Right ventricle myocardium superior (tissue), 1 donor: ENCODE data around the gene SLX1A. TPM values are rescaled to one million over a fixed set of nuclear protein-coding genes. Genes with fewer than 3 reads are reported as not detected.
A peak's percentile ranks its signal among the peaks of the same experiment; 100 is the strongest.
"Not testable (repeated sequence)": the region's sequence is repeated elsewhere in the genome, so short reads cannot be mapped to it uniquely, and the experiment has no call there.

Source experiments
- ATAC-seq: fragments of 200-7000 bp; cut with Tn5 transposase; one replicate; pipeline ENCODE4 v1.9.1; 2020; ENCODE audit warnings: mild to moderate bottlenecking; ENCODE audit not compliant: poor library complexity
- DNase-seq: peaks from one replicate; pipeline ENCODE4 v3.0.0-alpha.2; 2020
- intact Hi-C: fragments of 100-400 bp; cut with DNase I; formaldehyde crosslinking; loops from one replicate; pipeline ENCODE4 v1.11.2; 2022
- long read RNA-seq: library from polyadenylated mRNA; unstranded; transcript quantifications from one replicate; pipeline ENCODE4 v2.0.0, GENCODE V29; 2021
- total RNA-seq: library from RNA; stranded (reverse); fragmentation: NEBNext Ultra II Directional; extraction: Animal tissue kit (Norgen Biotek cat#: 25700); gene quantifications from one replicate; pipeline ENCODE4 v1.2.1, GENCODE V29; 2021
- donor health status: DM: no; HTN: yes; CAD: no; lungs with severe emphysema.

SLX1A gene
- 16.2 TPM for total RNA-seq
- long read RNA-seq, transcript SLX1A-201 (6 exons, 1,091 nt): major isoform, 11 of 17 reads
- long read RNA-seq, partial matches to known transcripts: 2 of 17 reads
- long read RNA-seq, other reads (novel, unspliced or antisense): 2 of 17 reads

DNA sequence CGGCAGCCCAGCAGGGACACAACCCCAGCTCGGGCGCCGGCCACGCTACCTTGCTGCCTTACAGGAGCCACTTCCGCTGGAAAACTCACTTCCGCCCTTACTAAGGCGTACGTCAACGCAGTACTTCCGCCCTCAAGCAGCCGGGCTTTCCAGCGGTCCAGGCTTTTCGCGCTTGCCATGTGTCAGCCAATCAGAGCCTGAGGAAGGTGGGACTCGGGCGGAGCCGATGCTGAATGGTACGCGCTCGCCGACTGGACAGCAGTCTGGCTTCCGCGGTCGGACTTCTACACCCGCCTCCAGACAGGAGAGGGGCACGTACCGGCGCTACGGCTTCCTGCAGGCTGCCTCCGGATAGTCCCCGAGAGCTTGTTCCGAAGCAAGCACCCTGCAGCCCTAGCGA is at the start of gene SLX1A, which contains the start of gene BOLA2B:
Gene SLX1A, plus strand, starts transcription at position 261 of the 400 bp plus-strand sequence. CDS start 210 bp downstream, outside the sequence.
Gene BOLA2B, minus strand, starts transcription at position 52 of the 400 bp plus-strand sequence. CDS start 71 bp downstream, outside the sequence.
- intact Hi-C loops, DNase-seq: not testable (repeated sequence)
- ATAC-seq: peak; percentile 96

DNA sequence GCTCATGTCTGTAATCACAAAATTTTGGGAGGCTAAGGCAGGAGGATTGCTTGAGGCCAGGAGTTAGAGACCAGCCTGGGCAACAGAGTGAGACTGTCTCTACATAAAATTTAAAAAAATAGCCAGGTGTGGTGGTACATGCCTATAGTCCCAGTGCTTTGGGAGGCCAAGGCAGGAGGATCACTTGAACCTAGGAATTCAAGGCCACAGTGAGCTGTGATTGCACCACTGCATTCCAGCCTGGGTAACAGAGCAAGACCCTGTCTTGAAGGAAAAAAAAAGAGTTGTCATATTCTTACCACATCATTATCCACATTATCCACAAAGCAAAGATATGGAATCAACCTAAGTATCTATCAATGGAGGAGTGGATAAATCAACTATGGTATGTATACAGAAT is 49.7 kb upstream of the SLX1A start:
- no peak for DNase-seq
- intact Hi-C loops: no loop called here
- no peak for ATAC-seq

DNA sequence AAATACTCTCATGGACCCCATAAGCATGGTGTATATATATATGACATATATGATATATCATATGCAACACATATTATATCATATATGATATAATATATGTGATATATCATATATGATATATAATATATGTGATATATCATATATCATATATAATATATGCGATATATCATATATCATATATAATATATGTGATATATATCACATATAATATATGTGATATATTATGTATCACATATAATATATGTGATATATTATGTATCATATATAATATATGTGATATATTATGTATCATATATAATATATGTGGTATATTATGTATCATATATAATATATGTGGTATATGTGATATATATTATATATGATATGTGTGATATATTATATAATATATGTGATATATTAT is 48.8 kb upstream of the SLX1A start:
- ATAC-seq (no peak), DNase-seq (no peak)
- intact Hi-C loops: no loop called here

DNA sequence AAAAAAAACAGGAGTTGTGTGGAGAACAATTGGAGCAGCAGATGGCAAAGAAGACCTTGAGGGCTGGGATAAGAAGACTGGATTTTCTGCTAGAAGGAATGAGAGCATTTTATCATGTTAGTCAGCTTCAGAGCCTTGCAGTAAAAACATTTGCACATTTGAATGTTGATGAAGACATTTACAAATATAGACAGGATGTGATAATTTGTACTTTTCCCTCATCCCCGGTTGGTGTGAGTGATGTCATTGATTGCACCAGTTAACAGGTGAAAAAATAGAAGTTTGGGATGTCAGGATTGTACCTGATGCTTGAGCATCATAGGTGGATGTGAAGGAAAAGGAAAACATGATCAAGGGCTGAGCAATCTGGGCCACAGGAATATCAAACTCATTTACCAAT is 48.0 kb upstream of the SLX1A start:
- no peak for DNase-seq
- no peak for ATAC-seq
- intact Hi-C loops: no loop called here

DNA sequence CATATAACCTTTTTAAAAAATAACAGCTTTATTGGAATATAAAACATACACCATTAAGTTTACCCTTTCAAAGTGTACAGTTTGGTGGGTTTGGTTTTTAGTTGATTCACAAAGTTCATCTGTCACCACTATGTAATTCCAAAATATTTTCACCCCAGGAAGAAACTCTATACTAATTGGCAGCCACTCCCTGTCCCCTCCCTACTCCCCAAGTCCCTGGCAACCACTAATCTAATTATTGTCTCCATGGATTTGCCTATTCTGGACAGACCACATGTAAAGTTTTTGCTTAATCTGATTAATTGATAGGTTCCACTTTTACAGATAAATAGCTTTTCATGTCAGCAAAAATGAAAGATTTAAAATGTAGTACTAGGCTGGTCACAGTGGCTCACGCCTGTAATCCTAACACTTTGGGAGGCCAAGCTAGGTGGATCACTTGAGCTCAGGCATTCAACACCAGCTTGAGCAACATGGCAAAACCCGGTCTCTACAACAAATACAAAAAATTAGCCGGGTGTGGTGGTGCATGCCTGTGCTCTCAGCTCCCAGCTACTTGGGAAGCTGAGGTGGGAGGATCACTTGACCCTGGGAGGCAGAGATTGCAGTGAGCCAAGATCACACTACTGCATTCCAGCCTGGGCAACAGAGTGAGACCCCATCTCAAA is 45.7 kb upstream of the SLX1A start:
- intact Hi-C loops: no loop called here
- ATAC-seq: no peak
- no peak for DNase-seq

DNA sequence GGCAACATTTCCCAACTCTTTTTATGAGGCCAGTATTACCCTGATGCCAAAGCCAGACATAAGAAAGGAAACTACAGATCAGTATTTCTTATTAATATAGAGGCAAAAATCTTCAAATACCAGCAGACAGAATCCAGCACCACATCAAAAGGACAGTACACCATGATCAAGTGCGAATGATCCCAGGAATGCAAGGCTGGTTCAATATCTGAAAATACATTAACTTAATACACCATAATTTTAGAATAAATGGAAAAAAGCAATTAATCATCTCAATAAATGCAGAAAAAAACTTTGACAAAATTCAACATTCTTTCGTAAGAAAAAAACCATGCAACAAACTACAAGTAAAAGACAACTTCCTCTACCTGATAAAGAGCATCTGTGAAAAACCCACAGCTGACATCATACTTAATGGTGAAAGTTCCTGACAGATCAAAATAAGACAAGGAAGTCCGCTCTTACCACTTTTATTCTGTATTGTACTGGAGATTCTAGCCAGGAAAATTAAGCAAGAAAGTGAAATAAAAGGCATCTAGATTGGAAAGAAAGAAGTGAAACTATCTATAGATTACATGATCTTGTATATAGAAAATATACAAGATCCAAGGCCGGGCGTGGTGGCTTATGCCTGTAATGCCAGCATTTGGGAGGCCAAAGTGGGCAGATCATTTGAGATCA is 44.3 kb upstream of the SLX1A start:
- intact Hi-C loops: no loop called here
- DNase-seq: no peak
- no peak for ATAC-seq

DNA sequence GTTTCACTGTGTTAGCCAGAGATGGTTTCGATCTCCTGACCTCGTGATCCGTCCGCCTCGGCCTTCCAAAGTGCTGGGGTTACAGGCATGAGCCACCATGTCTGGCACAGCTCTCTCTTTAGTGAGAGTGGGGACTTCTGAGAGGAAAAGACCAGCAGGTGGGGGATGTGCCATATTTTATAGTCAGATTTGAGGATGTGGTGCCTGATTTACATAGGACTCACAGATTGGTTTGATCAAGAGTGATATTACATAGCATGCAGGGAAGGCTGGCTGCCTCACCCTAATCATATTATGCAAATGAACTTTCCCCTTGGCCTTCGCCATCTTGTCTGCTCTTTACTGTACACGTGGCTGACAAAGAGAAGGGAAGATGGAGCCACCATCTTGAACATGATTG is 42.6 kb upstream of the SLX1A start:
- DNase-seq (no peak), ATAC-seq (no peak)
- intact Hi-C loops: no loop called here

DNA sequence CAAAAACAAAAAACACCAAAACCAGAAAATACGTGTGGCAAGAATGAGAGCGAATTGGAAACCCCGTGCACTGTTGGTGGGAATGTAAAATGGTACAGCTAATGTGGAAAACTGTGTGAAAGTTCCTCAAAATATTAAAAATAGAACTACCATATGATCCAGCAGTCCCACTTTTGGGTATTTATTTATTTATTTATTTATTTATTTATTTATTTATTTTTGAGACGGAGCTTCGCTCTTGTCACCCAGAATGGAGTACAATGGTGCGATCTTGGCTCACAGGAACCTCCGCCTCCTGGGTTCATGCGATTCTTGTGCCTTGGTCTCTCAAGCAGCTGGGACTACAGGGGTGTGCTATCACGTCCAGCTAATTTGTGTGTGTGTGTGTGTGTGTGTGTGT is 41.2 kb upstream of the SLX1A start:
- ATAC-seq: no peak
- intact Hi-C loops: no loop called here
- no peak for DNase-seq

DNA sequence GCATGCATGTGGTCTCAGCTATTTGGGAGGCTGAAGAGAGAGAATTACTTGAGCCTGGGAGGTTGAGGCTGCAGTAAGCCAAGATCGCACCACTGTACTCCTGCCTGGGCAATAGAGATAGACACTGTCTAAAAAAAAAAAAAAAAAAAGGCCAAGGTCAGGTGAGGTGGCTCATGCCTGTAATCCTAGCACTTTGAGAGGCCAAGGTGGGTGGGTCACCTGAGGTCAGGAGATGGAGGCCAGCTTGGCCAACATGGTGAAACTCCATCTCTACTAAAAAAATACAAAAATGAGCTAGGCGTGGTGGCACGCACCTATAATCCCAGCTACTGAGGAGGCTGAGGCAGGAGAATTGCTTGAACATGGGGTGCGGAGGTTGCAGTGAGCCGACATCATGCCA is 38.5 kb upstream of the SLX1A start:
- DNase-seq (no peak), ATAC-seq (no peak)

DNA sequence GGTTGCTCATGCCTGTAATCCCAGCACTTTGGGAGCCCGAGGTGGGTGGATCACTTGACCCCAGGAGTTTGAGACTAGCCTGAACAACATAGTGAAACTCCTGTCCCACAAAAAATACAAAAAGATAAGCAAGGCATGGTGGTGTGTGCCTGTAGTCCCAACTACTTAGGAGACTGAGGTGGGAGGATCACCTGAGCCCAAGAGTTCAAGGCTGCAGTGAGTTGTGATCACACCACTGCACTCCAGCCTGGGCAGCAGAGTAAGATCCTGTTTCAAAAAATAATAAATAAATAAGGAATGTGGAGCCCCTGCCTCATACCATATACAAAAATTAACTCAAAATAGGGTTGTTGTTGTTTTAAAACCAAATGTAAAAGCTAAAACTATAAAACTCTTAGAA is 36.5 kb upstream of the SLX1A start:
- no peak for ATAC-seq
- no peak for DNase-seq
- intact Hi-C loops: no loop called here

More for the DNA sequence above, 38.5 kb upstream of the SLX1A start:
- intact Hi-C loops: no loop called here

DNA sequence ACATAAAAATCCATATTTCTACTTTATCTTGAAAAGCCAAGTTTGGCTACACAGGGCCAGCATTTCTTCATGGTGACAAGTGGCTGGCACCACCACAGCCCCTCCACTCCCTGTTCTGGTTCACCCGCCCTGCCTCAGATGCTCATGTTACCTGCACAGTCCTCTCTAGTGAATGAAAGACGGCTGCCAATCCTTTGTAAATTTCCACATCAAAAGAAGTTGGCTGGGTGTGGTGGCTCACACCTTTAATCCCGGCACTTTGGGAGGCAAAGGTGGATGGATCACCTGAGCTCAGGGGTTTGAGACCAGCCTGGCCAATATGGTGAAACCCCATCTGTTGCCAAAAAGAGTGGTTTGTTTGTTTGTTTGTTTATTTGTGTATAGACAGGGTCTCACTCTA is 30.1 kb upstream of the SLX1A start:
- intact Hi-C loops: no loop called here
- ATAC-seq (no peak), DNase-seq (no peak)

DNA sequence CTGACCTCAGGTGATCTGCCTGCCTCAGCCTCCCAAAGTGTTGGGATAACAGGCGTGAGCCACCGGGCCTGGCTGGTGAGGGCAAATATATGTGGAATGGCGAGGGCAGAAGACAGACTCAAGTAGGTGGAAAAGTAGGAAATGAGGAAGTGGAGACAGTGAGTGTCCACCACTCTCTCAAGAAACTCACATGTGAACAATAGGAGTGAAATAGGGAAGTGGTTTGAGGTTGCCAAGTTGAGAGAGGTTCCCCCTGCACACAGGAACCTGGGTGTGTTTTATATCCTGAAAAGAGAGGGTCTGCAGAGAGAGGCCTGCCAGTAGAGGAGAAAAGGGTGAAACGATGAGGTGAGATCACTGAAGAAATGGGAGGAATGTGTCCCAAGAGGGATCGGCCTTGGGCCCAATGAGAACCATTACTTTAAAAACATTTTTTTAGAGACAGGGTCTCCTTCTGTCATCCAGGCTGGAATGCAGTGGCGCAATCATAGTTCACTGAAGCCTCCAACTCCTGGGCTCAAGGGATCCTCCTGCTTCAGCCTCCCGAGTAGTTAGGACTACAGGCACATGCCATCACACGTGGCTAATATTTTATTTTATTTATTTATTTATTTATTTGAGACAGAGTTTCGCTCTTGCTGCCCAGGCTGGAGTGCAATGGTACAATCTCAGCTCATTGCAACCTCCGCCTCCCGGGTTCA is 27.3 kb upstream of the SLX1A start:
- DNase-seq (no peak), ATAC-seq (peak; percentile 41)
- intact Hi-C loops: no loop called here

DNA sequence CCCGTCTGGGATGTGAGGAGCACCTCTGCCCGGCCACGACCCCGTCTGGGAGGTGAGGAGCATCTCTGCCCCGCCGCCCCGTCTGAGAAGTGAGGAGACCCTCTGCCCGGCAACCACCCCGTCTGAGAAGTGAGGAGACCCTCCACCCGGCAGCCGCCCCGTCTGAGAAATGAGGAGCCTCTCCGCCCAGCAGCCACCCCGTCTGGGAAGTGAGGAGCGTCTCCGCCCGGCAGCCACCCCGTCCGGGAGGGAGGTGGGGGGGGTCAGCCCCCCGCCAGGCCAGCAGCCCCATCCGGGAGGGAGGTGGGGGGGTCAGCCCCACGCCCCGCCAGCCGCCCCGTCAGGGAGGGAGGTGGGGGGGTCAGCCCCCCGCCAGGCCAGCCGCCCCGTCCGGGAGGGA is 24.9 kb upstream of the SLX1A start:
- intact Hi-C loops, DNase-seq, ATAC-seq: not testable (repeated sequence)

DNA sequence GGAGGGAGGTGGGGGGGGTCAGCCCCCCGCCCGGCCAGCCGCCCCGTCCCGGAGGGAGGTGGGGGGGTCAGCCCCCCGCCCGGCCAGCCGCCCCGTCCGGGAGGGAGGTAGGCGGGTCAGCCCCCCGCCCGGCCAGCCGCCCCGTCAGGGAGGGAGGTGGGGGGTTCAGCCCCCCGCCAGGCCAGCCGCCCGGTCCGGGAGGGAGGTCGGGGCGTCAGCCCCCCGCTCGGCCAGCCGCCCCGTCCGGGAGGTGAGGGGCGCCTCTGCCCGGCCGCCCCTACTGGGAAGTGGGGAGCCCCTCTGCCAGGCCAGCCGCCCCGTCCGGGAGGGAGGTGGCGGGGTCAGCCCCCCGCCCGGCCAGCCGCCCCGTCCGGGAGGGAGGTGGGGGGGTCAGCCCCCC is 24.3 kb upstream of the SLX1A start:
- ATAC-seq, intact Hi-C loops, DNase-seq: not testable (repeated sequence)

DNA sequence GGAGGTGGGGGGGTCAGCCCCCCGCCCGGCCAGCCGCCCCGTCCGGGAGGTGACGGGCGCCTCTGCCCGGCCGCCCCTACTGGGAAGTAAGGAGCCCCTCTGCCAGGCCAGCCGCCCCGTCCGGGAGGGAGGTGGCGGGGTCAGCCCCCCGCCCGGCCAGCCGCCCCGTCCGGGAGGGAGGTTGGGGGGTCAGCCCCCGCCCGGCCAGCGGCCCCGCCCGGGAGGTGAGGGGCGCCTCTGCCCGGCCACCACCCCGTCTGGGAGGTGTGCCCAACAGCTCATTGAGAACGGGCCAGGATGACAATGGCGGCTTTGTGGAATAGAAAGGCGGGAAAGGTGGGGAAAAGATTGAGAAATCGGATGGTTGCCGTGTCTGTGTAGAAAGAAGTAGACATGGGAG is 23.5 kb upstream of the SLX1A start:
- ATAC-seq, DNase-seq, intact Hi-C loops: not testable (repeated sequence)

DNA sequence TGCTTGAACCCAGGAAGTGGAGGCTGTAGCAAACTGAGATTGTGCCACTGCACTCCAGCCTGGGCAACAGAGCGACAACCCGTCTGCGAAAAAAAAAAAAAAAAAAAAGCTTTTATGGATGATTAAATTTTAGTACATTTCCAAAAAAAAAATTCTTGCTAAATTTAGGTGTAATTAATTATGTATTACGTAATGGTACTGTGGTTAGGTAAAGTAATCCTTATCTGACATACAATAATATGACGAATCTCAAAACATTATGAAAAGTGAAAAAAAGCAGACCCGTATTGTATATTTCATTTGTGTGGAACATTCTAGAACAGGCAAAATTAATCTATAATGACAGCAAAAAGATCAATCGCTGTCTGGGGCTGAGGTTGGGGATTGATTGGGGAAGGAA is 20.6 kb upstream of the SLX1A start:
- intact Hi-C loops: no loop called here
- ATAC-seq (no peak), DNase-seq (no peak)

DNA sequence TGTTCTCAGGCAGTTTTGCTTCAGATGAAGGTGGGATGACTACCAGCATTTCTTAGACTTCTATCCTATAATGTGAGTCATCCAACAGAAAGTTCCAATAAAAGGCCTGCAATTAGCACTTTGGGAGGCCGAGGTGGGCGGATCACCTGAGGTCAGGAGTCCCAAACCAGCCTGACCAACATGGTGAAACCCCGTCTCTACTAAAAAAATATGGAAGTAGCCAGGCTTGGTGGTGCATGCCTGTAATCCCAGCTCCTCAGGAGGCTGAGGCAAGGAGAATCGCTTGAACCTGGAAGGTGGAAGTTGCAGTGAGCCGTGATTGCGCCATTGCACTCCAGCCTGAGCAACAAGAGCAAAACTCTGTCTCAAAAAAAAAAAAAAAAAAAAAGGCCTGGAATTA is 16.8 kb upstream of the SLX1A start:
- intact Hi-C loops, ATAC-seq: not testable (repeated sequence)
- peak; percentile 57 for DNase-seq

DNA sequence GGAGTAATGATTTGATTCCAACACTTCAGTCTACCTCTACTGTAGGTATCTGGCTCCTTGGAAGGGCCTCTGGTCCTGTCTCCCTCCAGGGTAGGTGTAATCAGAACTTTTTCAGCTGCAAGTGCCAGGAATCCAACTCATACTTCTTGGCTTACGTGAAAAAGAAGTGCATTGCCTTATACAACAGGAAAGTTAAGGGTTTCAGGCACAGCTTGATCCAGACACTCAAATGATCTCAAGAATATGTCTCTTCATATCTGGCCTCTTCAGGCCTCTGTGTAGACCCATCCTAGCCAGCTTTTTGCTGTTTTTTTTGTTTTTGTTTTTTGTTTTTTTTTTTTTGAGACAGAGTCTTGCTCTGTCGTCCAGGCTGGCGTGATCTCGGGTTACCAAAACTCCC is 14.5 kb upstream of the SLX1A start:
- DNase-seq (no peak), ATAC-seq (no peak)
- intact Hi-C loops: no loop called here

DNA sequence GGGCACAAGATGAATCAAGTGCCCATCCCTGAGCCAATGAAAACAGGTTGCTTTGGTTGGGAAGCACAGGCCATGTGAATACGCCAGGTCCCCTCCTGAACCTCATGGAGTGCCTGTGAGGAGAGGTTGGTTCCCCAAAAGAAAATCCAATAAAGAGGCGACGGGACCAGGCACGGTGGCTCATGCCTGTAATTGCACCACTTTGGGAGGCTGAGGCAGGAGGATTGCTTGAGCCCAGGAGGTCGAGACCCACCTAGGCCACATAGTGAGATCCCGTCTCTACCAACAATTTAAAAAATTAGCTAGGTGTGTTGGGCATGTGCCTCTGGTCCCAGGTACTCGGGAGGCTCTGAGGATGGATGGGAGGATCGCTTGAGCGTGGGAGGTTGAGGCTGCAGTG is 13.7 kb upstream of the SLX1A start:
- ATAC-seq (no peak), DNase-seq (no peak)
- intact Hi-C loops: no loop called here

DNA sequence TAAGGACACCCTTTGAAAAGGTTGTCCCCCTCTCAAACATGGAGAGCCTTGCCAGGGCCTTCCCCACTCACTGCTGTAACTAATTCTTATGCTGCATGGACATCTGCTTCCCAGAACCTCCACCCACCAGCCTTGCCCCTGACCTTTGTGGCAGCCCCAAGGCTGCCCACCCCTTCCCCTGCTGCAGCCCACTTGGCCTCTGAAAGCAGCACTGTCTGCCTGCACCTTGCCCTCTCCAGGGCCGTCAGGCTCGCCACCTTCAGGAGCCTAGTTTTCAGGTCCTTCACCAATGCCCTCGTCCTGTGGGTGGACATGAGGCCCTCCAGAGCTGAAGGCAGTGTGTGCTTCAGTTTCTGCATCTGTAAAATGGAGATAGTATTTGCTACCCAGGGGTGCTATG is 12.9 kb upstream of the SLX1A start:
- no peak for ATAC-seq
- intact Hi-C loops: no loop called here
- DNase-seq: no peak
